GM23248 (cell line): ENCODE results near the gene CCDC175.

Source experiments
- EZH2 ChIP-seq: fragments of 200-600 bp; sonication (generic); IDR thresholded peaks from 2 replicates; pipeline ENCODE4 v1.6.1; 2018; ENCODE audit warnings: antibody characterized with exemption, mild to moderate bottlenecking; ENCODE audit not compliant: insufficient read depth, poor library complexity, severe bottlenecking
- EZH2phosphoT487 ChIP-seq: fragments of 200-600 bp; sonication (generic); IDR thresholded peaks from 2 replicates; pipeline ENCODE4 v1.6.1; 2018; ENCODE audit warnings: antibody characterized with exemption, moderate library complexity, mild to moderate bottlenecking, low read depth; ENCODE audit not compliant: insufficient read depth

- TF ChIP-seq EZH2phosphoT487, result no peak
- TF ChIP-seq EZH2, result no peak
These were observed at the start of gene CCDC175 for GRCh38 chr14:59576332-59577294.
